ENCODE measurements around the gene RGPD5.
"Not testable (repeated sequence)": the region's sequence is repeated elsewhere in the genome, so short reads cannot be mapped to it uniquely, and the experiment has no call there.

DNA sequence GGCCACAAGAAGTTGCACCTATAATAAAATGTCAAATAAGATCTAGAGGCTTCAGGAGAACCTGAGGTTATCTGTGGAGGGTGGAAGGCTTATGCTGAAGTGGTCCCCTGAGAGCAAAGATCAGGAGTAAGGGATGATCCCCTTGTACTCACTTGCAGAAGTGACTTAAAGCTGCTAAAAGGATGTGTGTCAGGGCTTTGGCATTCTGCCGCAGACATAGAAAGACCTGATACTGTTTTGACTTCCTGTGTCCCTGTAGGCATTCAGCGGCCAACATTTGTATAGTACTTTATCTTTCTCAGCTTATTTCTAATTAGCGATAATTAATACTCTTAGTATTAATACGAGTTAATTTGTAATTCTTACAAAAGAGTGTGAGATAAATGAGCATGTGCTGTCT, 94.3 kb downstream of the RGPD5 start:
- TF ChIP-seq, protein P1, sequence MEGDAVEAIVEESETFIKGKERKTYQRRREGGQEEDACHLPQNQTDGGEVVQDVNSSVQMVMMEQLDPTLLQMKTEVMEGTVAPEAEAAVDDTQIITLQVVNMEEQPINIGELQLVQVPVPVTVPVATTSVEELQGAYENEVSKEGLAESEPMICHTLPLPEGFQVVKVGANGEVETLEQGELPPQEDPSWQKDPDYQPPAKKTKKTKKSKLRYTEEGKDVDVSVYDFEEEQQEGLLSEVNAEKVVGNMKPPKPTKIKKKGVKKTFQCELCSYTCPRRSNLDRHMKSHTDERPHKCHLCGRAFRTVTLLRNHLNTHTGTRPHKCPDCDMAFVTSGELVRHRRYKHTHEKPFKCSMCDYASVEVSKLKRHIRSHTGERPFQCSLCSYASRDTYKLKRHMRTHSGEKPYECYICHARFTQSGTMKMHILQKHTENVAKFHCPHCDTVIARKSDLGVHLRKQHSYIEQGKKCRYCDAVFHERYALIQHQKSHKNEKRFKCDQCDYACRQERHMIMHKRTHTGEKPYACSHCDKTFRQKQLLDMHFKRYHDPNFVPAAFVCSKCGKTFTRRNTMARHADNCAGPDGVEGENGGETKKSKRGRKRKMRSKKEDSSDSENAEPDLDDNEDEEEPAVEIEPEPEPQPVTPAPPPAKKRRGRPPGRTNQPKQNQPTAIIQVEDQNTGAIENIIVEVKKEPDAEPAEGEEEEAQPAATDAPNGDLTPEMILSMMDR (IDR thresholded peaks at IDR 0.05): not testable (repeated sequence)
- not testable (repeated sequence) for TF ChIP-seq POLR2A (IDR thresholded peaks at IDR 0.05)
